Choroid plexus epithelial cell (primary cell): Measurements from ENCODE around the gene AFF2.

Experiments used
- DNase-seq: peaks from one replicate; pipeline ENCODE4 v3.0.0-alpha.2; 2010; ENCODE audit warnings: low read depth
- H3K4me3 ChIP-seq: 2 replicates; pipeline ENCODE4 v1.5.1; 2011; ENCODE audit warnings: low read depth, mild to moderate bottlenecking, control low read depth, low read length, moderate library complexity
- TF ChIP-seq, protein P1 (sequence below): conservative IDR thresholded peaks from 2 replicates; pipeline ENCODE4 v1.5.1; 2011; ENCODE audit warnings: low read depth, mild to moderate bottlenecking, control low read depth, inconsistent platforms, low read length, moderate library complexity

The AFF2 gene

DNA sequence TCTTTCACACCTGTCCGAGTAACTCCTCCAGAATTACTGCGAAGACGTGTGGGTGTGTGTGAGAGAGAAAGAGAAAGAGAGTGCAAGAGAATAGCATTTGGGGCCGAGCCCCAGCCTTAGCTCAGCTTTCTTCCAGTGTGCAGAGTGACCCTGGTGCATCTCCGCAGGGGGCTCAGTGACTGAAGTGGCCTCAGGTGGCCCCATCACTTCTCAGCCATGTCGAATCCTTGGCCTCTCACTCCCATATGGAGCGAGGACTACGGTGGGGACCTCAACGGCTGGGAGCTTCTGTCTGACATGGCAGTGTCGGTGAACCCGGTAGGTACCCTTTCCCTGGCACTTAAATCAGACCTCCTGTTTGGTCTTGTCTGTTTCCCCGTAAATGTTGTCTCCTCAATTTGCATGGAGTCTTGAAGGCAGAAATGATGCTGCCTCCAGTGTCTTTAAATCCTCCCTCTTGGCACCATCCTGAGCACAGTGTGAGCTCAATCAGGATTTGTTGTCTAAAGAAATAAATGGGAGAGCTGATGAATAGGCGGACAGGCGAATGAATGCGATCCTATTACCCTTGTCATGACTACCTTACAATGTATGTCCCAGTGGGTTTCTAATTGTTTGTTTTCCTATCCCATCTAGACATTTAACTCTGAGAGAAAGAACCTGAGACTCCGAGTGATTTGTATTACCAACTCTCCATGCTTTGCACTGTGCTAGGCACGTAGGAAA, 305.9 kb downstream of the AFF2 start:
- TF ChIP-seq, protein P1, sequence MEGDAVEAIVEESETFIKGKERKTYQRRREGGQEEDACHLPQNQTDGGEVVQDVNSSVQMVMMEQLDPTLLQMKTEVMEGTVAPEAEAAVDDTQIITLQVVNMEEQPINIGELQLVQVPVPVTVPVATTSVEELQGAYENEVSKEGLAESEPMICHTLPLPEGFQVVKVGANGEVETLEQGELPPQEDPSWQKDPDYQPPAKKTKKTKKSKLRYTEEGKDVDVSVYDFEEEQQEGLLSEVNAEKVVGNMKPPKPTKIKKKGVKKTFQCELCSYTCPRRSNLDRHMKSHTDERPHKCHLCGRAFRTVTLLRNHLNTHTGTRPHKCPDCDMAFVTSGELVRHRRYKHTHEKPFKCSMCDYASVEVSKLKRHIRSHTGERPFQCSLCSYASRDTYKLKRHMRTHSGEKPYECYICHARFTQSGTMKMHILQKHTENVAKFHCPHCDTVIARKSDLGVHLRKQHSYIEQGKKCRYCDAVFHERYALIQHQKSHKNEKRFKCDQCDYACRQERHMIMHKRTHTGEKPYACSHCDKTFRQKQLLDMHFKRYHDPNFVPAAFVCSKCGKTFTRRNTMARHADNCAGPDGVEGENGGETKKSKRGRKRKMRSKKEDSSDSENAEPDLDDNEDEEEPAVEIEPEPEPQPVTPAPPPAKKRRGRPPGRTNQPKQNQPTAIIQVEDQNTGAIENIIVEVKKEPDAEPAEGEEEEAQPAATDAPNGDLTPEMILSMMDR, result no peak
- no peak overlapping the region for H3K4me3 ChIP-seq
- DNase-seq, result no peak

DNA sequence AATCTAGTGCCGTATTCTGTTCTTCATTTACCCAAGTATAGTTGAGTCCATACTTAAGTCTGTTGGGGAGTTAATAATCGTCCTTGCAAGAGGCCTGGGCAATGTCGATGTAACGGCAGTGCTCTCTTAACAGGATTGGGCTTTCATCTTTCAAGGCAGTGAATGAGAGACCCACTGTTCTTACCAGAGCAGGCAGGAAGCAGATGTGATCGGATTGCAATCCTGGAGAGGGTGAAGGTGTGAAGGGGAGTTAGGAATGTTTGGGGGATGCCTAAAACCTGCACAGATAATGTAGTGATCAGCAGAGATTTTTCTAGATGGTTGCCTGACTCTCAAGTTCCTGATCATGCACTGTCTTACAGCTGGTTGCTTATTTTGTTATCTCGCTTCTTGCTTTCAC, 308.4 kb downstream of the AFF2 start:
- TF ChIP-seq, protein P1, result no peak
- H3K4me3 ChIP-seq, result no peak overlapping the region
- DNase-seq, result no peak

DNA sequence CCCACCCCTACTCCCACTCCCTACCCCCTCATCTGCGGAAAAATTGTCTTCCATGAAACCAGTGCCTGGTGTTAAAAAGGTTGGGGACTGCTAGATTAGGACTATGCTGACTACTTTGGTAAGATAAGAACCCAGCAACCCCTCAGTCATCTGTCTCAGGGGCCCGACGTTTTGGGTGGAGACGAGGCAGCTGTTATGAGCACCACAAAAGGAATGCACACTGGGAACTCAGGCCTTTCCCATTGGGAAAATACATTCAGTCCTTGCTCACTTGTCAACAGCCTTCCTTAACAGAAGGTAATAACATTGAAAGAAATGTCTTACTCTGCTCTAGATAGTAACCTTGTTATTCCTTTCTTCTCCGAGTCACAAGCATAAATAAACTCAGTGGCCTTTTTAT, 310.8 kb downstream of the AFF2 start:
- TF ChIP-seq, protein P1, result no peak
- peak; percentile 0 for DNase-seq
- H3K4me3 ChIP-seq, result no peak overlapping the region

DNA sequence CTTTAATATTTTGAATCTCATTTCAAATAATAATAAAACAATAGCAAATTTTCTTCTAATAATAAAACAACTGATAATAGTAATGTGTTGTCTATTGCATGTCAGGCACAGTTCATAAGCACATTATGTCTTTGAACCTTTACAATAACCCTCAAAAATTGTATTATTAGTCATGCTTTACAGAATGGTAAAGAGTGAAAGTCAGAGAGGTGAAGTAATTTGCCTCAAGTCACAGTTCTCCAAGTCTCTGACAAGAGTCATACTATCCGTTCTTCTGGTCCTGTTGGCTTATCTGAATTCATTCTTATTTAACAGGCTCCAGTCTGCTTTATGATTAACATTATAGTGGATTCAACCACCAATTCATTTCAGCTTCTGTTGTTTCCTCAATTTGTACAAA, 313.0 kb downstream of the AFF2 start:
- no peak for DNase-seq
- TF ChIP-seq, protein P1, result no peak
- no peak overlapping the region for H3K4me3 ChIP-seq

DNA sequence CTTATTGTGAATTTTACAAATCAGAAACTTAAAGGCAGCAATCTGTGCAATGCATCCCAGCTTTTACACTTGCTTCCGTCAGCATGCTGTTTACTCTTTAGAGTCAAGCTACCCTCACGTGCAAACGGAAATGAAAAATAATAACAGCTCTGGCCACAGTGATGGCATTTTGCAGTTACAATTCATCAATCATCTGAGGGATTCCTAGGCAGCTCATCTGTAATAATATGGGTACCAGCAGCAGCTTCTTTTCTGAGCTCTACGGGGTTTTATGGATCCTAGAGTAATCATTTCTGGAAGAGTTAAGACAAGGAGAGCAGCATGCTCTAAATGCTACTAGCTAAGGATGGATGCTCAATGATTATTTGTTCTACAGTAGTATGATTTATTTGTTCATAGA, 313.6 kb downstream of the AFF2 start:
- TF ChIP-seq, protein P1, result no peak
- no peak for DNase-seq
- H3K4me3 ChIP-seq, result no peak overlapping the region

DNA sequence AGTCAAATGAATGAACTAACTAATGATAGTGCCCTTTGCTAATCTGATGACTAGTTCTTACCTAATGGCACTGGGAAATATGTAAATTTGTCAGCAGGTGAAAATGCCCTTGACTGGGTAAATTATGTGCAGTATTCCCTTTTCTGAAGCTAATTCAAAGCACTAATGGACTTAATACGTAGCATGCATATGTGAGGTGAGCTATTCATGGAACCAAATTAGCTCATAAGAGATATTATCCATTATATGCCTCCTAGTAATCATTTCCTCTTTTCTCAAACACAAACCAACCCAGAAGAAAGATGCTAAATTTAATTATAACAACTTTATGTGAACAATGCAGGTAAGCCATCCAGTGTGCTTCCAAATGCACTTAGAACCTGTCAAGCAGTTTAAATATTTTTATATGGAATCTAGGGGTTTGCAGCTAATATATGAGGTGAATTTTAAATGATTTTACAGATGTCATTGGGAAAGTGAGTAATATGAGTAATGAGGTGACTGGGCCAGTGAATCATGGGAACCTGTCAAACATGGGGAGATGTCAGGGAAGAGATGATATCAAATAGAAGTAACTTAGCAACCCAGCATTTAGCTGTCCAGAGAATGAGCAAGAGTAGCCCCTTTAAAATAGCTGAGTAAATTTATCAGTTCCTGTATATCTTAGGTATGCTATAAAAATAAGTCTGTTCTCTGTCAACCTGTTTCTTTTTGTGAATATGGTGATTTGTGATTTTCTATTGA, 315.0 kb downstream of the AFF2 start:
- DNase-seq, result no peak

More for the DNA sequence above, 315.0 kb downstream of the AFF2 start:
- TF ChIP-seq, protein P1, result no peak
- H3K4me3 ChIP-seq, result no peak overlapping the region
